NCI-H526 treated with DMSO at 0.1 percent for 48 hours (cell line): Measurements from ENCODE around the gene ADTRP.

Experiments
- DNase-seq: peaks from one replicate; lab custom pipeline; 2025; lab: John Stamatoyannopoulos, UW

Gene ADTRP, protein sequence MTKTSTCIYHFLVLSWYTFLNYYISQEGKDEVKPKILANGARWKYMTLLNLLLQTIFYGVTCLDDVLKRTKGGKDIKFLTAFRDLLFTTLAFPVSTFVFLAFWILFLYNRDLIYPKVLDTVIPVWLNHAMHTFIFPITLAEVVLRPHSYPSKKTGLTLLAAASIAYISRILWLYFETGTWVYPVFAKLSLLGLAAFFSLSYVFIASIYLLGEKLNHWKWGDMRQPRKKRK

DNA sequence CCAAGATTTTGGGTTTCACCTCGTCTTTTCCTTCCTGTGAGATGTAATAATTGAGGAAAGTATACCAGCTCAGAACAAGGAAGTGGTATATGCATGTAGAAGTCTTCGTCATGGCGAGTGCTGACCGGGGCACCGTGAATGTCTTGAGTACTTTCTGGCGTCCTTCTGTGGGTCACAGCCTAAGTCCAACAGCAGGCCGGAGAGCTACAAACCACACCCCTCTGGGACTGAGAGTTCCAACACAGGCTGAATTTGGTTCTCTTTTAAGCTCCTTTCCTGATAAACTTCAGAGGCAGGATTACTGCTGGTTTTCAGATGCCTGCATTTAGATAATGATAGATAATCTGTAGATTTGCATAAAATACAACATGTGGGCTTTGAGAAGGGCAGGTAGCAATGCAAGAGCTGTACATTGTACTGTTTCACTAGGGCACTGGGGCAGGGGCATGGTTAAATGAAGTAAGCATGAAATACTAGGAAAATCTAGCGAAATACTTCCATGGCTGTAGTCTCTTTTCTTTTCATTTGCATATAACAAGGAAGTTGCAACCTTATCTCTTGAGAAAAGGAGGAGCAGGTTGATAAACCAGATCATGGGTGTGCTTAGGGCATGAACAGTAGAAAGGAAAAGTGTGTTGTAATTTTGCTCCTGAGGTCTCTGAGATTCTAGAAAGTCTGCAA is at the start of gene ADTRP:
TSS of gene ADTRP (minus strand) at position 156 of the 681 bp plus-strand sequence. CDS start at position 112, 44 bp downstream.
- peak; percentile 78 for DNase-seq

DNA sequence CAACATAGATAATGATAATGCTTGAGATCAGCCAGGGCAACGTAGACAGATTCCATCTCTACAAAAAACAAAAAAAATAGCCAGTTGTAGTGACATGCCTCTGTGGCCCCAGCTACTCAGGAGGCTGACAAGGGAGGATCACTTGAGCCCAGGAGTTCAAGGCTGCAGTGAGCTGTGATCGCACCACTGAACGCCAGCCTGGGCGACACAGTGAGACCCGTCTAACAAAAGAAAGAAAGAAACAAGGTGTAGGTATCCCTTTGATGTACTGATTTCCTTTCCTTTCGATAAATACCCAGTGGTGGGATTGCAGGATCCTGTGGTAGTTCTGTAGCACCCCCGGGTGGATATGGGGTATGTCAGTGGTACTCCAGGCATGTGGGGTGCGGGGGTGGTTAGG is 48.2 kb upstream of the ADTRP start:
- DNase-seq = no peak

DNA sequence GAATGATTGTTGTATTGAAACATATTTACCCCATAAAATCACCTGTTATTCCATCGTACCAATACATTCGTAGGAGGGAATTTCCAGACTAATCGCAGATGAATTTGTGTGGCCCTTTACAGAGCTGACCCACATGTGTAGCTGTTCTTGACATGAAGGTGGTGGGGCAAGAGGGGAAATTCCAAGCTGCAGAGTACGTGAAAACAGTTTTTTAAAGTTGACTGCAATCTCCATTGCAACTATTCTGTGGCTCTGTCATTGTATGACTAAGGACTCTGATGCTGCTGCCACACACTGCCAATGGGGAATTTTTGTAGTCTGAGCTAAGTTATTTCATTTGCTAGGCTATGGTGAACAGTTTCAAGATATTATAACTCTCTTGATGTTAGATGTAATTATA is 46.4 kb upstream of the ADTRP start:
- DNase-seq = no peak

DNA sequence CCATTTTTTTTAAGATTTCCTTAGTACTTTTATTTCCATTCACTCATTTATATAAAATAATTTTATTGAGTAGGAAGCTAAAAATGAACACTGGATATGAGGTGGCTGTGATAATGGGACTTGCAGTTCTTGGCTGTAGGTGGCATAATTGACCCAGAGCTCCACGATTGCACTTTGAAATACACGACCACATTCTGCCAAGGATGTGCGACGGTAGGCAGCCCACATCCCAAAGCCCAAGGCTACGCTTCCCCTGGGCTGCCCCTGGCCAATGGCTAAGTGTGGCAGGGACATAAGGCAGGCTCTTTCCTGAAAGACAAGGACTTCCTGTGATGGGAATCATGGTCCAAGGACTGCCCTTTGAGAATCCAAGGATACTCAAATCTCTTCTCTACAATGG is 43.7 kb upstream of the ADTRP start:
- no peak for DNase-seq

DNA sequence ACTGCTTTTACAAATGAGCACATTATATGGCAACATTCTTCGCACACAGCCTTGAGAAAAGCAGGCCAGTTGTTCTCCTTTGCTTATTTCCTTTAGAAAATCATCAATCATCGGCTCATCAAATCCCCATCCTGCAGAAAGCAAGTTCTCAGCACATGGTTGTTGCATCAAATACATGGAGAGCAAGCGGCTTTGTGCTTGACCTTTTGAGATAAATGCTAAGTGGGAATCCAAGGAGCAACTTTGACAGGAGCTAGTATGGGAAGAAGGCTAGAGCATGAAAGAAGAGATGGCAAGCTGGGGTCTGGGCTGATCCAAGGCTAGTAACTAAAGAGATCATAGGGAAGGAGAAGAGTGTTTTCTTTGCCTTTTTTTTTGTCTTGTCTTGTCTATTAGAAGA is 43.2 kb upstream of the ADTRP start:
- no peak for DNase-seq

DNA sequence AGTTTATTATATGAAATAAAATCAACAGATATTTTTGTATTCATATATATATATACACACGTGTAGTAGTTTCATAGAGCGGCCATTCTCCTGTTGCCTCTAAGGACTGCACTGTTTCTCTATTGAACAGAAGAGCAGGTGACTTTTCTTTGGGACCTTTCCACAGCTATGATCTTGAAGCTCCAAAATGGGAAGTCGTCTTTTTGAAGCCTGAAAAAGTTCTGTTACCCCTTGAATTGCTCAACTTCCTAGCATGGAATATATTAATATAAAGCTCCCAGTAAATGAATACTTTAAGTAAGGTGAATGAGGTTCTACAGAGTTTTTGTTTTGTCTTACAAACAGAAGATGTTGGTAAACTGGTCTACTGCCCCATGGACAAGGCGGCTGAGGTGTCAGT is 42.2 kb upstream of the ADTRP start:
- DNase-seq = no peak

DNA sequence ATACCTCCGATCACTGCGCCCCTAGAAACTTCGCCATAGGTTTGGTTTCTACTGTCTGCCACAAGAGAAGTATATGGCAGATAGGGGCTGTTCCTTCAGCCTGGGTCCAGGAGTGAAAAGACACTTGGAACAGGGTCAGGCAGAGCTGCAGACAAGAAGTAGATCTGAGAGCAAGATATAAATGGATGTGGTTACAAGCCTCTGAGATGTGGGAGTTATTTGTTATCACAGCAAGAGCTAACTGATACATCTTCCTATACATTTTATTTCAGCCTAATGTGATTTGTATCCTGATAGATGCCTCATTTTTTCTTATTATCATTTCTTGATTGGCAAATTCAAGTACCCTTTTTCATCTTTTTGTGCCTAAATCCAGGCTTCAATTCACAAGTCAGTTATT is 40.9 kb upstream of the ADTRP start:
- DNase-seq = no peak

DNA sequence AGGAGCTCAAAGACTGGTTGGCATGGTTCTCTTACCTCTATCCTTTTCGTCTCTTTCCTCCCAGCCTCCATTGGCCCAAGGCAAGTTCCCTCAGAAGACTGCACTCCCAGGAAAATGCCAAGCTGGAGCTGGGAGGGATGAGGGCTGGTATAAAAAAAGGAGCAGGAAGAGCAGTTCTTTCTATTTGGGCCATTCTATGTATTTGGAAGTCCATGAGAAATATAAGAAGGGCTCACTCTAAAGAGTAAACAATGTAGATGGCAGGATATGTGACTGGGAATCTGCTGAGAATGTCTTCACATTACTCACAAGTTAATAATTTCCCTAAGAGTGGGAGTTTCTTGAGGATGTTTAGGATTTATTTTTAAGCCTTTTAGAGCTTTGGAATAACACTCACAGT is 36.6 kb upstream of the ADTRP start:
- DNase-seq = no peak

DNA sequence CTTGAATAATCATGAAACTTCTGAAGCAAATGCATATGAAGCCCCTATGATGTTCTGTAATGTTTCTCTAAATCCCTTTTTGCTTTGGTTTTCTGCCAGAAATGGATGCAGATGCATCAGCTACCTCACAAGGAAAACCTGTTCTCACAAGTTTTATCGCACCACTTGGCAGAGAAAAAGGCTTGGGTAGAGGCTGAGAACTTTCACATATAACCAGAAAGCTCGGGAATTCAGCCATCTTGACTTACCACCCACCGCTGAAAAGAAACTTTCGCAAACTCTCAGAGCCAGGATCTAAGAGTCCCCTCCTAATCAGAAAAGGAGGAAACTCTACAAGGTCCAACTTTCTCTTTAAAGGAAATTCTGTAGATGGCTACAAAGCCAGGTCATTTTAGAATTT is 36.2 kb upstream of the ADTRP start:
- DNase-seq = no peak

DNA sequence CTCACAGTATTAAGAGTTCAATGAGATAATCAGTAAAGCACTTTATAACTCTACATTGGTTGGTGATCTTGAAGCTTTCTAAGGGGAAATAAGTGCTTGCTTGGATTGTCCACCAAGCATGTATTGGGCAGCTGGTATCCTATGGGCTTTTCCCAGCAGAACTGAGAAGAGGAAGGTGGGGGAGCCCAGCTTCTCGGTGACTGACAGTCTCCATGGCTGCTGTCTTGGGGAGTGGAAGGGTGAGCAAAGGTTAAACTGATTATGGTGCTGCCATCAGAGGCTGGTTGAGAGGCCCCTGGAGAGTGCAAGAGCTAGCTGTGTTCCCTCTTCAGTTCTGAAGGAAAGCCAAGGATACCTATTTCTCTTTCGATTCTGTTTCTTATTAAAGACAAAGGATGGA is 35.5 kb upstream of the ADTRP start:
- DNase-seq = no peak

DNA sequence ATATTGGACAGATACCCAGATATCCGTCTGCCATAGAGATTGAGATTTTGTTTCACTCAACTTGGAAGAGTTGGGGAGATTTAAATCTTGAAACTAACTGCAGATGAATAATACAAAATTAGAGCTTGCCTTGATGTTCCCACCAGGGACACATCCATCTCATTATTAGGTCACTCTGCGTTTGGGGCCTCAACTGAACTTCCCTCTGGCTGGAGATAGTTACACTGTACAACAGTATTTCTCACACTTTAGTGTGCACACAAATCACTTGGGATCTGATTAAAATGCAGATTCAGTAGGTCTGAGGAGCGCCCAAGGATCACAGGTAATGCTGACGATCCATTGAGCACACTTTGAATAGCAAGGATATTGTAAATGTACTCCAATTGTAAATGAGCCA is 35.0 kb upstream of the ADTRP start:
- DNase-seq = no peak

DNA sequence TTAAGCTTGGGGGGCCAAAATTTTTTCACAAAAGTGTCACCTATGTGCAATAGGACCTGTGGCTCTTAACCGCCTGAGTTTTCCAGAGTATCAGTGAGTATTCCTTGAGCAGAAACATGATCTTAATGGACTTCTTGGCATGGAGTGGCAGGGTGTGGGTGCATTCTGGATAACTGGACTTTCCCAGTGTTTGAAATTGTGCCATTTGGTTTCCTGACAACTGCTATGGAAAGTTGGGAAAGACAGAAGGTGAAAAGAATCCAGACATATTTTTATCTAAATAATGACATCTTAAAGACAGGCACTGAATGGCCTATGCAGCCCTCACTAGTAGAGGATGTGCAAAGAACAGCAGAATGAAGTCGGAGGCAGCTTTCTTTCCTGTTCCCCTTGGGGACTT is 34.3 kb upstream of the ADTRP start:
- DNase-seq = no peak

DNA sequence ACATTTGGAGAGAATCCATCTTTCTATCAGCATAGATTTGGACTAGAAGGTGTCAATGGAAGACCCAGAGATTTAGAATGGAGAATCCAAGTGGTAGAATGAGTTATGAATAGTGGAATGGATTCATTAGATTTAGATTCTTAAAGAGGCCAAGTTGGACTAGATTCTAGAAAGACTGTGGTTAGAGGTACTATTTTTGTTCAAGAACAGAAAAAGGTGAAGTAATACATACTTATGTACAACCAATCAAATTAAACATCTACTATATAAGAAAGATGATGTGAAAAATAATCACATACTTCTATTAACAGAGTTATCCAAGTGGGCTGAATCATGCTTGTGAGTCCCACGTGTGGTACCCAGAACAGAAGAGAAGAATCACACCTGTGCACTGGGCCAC is 33.8 kb upstream of the ADTRP start:
- no peak for DNase-seq

DNA sequence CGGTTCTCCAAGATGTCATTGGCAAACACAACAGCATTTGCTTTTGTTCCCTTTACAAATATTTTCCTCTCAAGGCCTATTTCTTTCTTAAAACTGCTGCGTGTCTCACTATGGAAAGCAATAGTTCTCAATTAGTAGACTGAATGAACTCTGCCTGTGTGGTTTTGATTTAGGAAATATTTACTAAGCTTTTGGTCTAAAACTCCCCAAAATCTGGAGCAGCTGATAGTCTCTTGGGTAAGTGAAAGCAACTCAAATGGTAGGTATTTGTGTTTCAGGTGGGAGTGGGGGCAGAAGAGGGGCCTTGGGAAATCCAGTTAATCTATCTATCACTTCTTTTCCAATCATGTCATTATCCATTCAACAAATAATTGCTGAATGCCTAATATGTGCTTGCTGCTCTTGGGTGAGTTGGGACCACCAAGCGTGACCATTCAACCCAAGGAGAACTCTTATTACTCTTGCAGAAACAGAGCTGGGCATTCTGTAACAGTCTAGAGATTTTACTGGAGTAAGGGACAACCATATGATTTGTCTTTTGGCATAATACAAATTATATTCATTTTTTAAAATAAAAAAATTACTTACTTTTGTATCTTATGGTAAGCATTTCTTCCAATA is 33.2 kb upstream of the ADTRP start:
- DNase-seq = no peak

DNA sequence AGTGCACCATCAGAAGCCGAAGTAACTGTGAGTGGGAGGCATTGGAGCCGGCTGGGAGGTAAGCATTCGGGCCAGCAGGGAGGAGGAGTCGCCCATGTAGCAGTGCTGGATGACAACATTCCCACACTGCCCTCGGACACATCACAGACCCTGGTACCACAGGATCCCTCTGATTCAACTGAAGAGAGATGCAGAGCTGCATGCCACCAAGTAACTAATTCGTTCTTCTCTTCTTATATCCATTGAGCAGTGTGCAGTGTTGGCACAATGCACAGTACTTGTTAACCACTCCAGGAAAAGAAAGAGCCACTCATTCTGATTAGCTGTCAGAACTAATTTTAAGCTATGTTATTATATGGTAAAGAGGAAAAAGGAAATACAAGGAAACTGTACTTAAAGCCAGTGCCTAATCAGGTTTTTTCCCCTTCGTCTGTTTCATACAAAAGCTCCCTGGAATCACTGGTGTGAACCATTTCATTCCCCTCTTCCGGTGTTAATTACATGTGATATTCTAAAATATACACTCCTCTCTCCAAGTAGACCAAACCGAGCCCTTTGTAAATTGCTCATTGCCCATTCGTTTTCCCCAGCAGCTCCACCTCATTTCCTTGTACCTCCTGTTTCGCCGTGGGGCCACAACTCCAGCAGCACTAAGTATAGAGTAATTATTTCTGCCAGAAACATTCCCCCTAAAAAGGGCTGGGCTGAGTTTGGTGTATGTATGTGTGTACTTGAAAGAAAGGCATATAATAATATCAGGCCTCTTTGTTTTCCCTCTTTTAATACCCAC is 32.4 kb upstream of the ADTRP start:
- no peak for DNase-seq

DNA sequence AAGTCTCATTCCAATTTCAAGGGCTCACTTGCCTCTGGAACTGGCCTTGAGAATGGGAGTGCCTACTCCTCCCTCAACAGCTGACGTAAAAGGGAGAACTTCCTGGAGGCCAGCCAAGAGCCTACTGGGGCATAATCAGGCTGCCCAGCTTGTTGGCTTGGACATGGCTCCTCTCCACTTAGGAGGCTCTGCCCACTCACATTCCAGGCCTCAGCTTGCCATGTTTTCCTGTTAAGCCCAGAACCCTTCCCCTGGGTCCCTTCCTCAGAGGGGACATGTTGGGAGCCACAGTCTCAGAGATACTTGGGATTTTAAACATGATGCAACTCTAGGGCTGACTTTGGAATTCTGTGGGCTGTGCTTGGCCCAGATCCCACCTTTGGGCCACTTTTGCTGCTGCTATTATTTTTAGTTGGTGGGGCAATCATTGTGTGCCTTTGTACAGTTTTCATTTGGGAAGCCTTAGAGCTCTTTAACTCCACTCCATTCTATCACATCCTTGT is 31.5 kb upstream of the ADTRP start:
- no peak for DNase-seq

DNA sequence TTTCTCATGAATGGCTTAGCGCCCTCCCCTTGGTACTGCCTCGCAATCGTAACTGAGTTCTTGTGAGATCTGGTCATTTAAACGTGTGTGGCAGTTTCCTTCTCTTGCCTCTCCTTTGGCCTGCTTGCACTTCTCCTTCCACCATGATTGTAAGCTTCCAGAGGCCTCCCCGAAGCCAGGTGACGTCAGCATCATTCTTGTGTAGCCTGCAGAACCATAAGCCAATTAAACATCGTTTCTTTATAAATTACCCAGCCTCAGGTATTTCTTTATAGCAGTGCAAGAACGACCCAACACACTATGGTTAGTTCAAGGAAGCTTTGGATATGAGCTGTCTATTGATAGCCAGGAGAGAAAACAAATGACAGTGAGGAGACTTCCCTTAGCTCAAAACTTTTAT is 29.5 kb upstream of the ADTRP start:
- DNase-seq = no peak

DNA sequence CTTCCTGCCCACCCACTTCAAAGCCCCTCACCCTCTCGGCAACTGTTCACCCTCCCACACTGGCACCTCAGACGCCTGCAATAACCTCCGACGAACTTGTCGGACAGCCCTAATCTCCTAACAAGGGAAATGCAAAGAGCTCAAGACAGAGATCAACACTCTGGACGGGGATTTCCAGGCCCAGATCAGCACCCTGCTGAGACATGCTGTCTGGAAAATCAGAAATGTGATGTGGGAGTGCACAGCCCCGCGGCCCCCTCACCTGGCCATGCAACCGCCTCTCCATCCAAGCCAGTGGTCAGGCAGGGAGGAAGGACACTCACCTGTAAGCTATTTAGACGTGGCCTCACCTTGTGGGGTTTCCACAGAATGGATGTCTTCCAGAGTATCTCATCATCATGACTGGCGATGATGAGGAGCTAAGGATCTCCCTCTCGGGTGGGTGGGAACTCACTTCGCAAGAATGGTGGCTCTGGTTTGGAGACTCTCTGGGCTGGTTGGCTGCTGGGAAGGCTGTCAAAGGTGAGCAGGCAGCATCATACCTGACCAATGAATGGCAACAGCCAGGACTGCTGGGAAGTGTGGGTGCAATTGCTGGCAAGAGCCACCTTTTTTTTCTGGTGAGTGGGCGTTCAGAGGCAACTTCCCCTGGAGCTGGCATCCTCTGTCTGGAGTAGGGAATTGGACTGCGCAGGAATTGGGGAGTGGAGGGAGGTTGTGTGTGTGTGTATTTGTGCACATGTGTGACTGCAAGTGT is 28.1 kb upstream of the ADTRP start:
- no peak for DNase-seq

DNA sequence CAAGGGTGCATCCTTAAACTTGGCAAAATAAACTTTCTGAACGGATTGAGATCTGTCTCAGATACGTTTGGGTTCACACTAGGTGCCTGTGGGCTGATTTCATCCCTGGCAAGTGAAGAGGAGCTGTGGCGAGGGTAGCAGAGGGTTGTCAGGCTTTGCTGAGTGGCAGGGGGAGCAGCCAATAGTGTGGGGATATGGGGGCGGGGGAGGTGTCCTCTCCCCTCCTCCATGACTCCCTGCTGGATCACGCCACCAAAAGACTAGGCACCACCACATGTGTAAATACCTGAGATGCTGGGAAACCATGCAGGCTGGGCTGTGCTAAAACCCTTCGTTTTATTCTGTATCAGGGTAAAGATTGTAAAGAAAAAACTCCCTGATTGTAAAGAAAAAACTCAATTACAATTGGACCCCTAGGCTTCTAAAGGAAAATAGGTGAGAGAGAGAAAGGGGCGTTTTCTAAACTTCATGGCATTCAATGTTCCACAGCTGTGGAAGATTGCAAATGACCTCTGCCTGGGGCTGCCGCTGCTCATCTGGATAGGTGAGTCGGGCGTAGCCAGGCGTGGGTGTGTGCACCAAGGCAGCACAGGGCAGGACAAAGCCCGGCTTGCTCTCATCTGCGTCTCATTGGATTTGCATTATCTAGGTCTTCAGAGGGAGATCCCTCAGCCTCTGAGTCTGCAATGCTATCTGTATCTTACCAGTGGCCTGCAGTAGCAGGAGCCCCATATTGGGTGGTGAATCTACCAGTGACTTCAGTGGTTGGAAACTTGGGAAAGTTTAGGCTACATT is 26.9 kb upstream of the ADTRP start:
- peak; percentile 50 for DNase-seq

DNA sequence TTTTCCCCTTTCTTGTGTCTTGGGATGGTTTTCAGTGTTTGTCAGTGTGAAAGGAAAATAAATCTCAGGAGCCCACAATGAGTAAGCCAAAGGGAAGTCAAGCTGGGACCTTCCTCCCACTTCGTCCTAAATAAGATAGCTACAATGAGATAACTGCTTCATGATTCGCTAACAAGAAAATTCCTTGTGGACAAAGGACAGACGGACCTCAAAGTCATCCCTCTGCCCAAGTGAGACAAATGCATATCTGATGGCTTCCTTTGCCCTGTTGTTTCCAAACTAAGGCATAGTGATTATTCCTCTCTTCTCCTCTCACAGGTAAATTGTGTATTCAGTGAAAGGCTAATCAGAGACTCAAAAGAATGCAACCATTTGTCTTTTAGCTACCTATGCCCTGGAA is 26.1 kb upstream of the ADTRP start:
- DNase-seq = no peak

DNA sequence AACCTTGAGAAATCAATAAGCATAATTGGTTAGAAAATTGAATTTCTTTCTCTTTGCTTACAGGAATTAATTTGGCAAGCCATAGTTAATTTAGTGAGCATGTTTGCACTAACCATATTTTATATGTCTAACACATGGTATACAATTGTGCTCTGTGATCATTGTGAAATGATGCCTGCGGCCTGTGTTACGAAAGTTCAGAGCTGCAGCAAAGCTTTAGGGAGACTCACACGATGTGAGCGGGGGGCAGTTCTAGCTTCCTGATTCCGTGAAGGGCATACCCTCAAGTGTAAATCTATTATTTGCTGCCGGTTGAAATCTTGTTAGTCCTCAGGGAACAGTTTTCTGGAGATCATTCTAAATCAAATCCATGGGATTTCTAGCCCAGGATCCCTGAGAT is 25.5 kb upstream of the ADTRP start:
- DNase-seq = no peak
